Left lung (tissue), 10 donors: Measurements from ENCODE around the gene SORCS3. TPM values are rescaled to one million over a fixed set of nuclear protein-coding genes. Genes with fewer than 3 reads are reported as not detected.

ENCODE experiments used
- ATAC-seq: fragments of 200-7000 bp; cut with Tn5 transposase; one replicate; pipeline ENCODE4 v1.9.1; 2020; ENCODE audit warnings: moderate library complexity
- DNase-seq, 4 donors: peaks; one replicate each; pipeline ENCODE4 v3.0.0-alpha.2; 2013 to 2020
- H3K27ac ChIP-seq, 2 donors: fragments of 200-600 bp; sonication (generic) in 1 of 2; one replicate each; pipeline versions ENCODE4 v1.5.0 to v1.8.0; 2020 to 2021
- H3K27me3 ChIP-seq, 2 donors: fragments of 200-600 bp; sonication (generic) in 1 of 2; one replicate each; pipeline versions ENCODE4 v1.5.0 to v1.8.0; 2020 to 2021
- H3K36me3 ChIP-seq, 2 donors: fragments of 200-600 bp; sonication (generic) in 1 of 2; one replicate each; pipeline versions ENCODE4 v1.5.0 to v1.8.0; 2020 to 2021
- H3K4me1 ChIP-seq, 2 donors: fragments of 200-600 bp; one replicate each; pipeline ENCODE4 v1.8.0; 2021
- H3K4me3 ChIP-seq, 2 donors: fragments of 200-600 bp; sonication (generic) in 1 of 2; one replicate each; pipeline versions ENCODE4 v1.5.0 to v1.8.0; 2020 to 2021; ENCODE audit warnings: mild to moderate bottlenecking in 1 of 2
- H3K9me3 ChIP-seq, 2 donors: fragments of 200-600 bp; sonication (generic) in 1 of 2; one replicate each; pipeline versions ENCODE4 v1.5.0 to v1.8.0; 2020 to 2021
- CTCF ChIP-seq, 2 donors: fragments of 200-600 bp; sonication (generic) in 1 of 2; IDR thresholded peaks; one replicate each; pipeline versions ENCODE4 v1.5.0 to v1.8.0; 2021; ENCODE audit warnings: antibody characterized with exemption in 2 of 2
- intact Hi-C, 2 donors: fragments of 100-400 bp; cut with DNase I; formaldehyde crosslinking; loops; one replicate each; pipeline versions ENCODE4 v1.11.2 to v1.14.2; 2022
- polyA plus RNA-seq, 6 donors: library from polyadenylated mRNA; unstranded; fragments of 120-200 nt; gene quantifications; one replicate each; pipeline ENCODE4 v1.2.1, GENCODE V29; 2013; ENCODE audit not compliant: insufficient read length in 6 of 6
- total RNA-seq, 2 donors: library from RNA; stranded (reverse); fragmentation: NEBNext Ultra II Directional; extraction: Animal tissue kit (Norgen Biotek cat#: 25700); gene quantifications; one replicate each; pipeline ENCODE4 v1.2.1, GENCODE V29; 2021
- donor health status: DM: no; HTN: yes; CAD: no.
- donor health status: DM: no; HTN: no; CAD: no.

SORCS3 gene
- total and polyA plus RNA-seq, 8 donors, result 0.05 to 0.24 (median 0.06) TPM; not detected in 2

- TF ChIP-seq CTCF (IDR thresholded peaks at IDR 0.05), result no peak
- Histone ChIP-seq H3K27me3 (no peaks in the 10 kb centered on the region), H3K4me3 (no peak overlapping the region), H3K36me3 (no peaks in the 10 kb centered on the region), H3K9me3 (no peaks in the 10 kb centered on the region), H3K27ac (no peak overlapping the region), H3K4me1 (no peaks in the 10 kb centered on the region)
- intact Hi-C loops, result no loop called here
- DNase-seq (no peak), ATAC-seq (no peak)
These were observed 208.9 kb downstream of the SORCS3 start for GRCh38 chr10:104850023-104850422.

- ATAC-seq (no peak), DNase-seq (no peak)
- no peaks in the 10 kb centered on the region for H3K36me3 ChIP-seq
These were observed 227.0 kb downstream of the SORCS3 start for GRCh38 chr10:104867966-104868598.

GRCh38 chr10:104872691-104873090 lies 231.6 kb downstream of the SORCS3 start:
- H3K9me3 ChIP-seq, result no peaks in the 10 kb centered on the region
- ATAC-seq, result no peak
- H3K27me3 ChIP-seq, result no peaks in the 10 kb centered on the region
- H3K4me3 ChIP-seq, result no peak overlapping the region
- no peaks in the 10 kb centered on the region for H3K4me1 ChIP-seq
- H3K36me3 ChIP-seq, result no peaks in the 10 kb centered on the region
- no peak overlapping the region for H3K27ac ChIP-seq
- no peak for TF ChIP-seq CTCF (IDR thresholded peaks at IDR 0.05)
- DNase-seq, result no peak
- intact Hi-C loops, result no loop called here

More at GRCh38 chr10:104867966-104868598, 227.0 kb downstream of the SORCS3 start:
- intact Hi-C loops, result no loop called here
- Histone ChIP-seq H3K4me3 (no peak overlapping the region), H3K4me1 (no peaks in the 10 kb centered on the region), H3K27ac (no peak overlapping the region), H3K27me3 (no peaks in the 10 kb centered on the region), H3K9me3 (no peaks in the 10 kb centered on the region)
- no peak for TF ChIP-seq CTCF (IDR thresholded peaks at IDR 0.05)

- H3K36me3 ChIP-seq, result no peaks in the 10 kb centered on the region
- H3K9me3 ChIP-seq, result no peaks in the 10 kb centered on the region
- DNase-seq (no peak), ATAC-seq (no peak)
- no peak overlapping the region for H3K4me3 ChIP-seq
- H3K27me3 ChIP-seq, result no peaks in the 10 kb centered on the region
- H3K4me1 ChIP-seq, result no peaks in the 10 kb centered on the region
- no peak overlapping the region for H3K27ac ChIP-seq
- no peak for TF ChIP-seq CTCF (IDR thresholded peaks at IDR 0.05)
- intact Hi-C loops, result no loop called here
These were observed 232.1 kb downstream of the SORCS3 start for GRCh38 chr10:104873161-104873560.

GRCh38 chr10:104875561-104875960 lies 234.5 kb downstream of the SORCS3 start:
- no peaks in the 10 kb centered on the region for H3K4me1 ChIP-seq
- intact Hi-C loops, result no loop called here
- ATAC-seq (no peak), DNase-seq (no peak)
- H3K27me3 ChIP-seq, result no peaks in the 10 kb centered on the region
- no peak overlapping the region for H3K27ac ChIP-seq
- no peaks in the 10 kb centered on the region for H3K36me3 ChIP-seq
- no peak for TF ChIP-seq CTCF (IDR thresholded peaks at IDR 0.05)
- no peak overlapping the region for H3K4me3 ChIP-seq
- H3K9me3 ChIP-seq, result no peaks in the 10 kb centered on the region
